GM19351 (cell line): ENCODE results near the gene EPB41L4B.
"Not testable (repeated sequence)": the region's sequence is repeated elsewhere in the genome, so short reads cannot be mapped to it uniquely, and the experiment has no call there.

Experiments
- ATAC-seq: cut with Tn5 transposase; IDR thresholded peaks from one replicate; pipeline ENCODE4 v1.9.1; 2021; ENCODE audit warnings: mild to moderate bottlenecking, moderate library complexity; ENCODE audit not compliant: unreplicated experiment

The EPB41L4B gene

DNA sequence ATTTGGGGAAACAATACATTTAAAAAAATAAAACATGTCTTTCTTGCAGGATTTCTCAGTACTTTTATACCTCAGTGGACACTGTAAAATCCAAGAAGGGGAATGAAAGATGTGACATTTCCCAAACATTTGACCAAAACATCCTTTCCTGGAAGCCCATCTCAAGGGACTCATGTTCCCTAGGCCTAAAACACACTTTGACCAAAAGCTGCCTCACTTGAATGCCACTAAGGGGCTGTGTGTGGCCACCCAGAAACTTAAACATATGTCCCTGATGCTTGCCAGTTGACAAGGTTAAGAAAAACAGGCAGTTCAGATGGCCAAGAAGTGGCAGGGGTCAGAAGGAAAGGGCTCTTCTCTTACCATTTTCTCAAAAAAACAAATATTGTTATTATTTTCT lies 73.6 kb downstream of the EPB41L4B start:
- no peak for ATAC-seq

GRCh38 chr9:109246533-109246932 lies 74.3 kb downstream of the EPB41L4B start:
- ATAC-seq = no peak

GRCh38 chr9:109245310-109245897 lies 75.5 kb downstream of the EPB41L4B start:
- no peak for ATAC-seq

DNA sequence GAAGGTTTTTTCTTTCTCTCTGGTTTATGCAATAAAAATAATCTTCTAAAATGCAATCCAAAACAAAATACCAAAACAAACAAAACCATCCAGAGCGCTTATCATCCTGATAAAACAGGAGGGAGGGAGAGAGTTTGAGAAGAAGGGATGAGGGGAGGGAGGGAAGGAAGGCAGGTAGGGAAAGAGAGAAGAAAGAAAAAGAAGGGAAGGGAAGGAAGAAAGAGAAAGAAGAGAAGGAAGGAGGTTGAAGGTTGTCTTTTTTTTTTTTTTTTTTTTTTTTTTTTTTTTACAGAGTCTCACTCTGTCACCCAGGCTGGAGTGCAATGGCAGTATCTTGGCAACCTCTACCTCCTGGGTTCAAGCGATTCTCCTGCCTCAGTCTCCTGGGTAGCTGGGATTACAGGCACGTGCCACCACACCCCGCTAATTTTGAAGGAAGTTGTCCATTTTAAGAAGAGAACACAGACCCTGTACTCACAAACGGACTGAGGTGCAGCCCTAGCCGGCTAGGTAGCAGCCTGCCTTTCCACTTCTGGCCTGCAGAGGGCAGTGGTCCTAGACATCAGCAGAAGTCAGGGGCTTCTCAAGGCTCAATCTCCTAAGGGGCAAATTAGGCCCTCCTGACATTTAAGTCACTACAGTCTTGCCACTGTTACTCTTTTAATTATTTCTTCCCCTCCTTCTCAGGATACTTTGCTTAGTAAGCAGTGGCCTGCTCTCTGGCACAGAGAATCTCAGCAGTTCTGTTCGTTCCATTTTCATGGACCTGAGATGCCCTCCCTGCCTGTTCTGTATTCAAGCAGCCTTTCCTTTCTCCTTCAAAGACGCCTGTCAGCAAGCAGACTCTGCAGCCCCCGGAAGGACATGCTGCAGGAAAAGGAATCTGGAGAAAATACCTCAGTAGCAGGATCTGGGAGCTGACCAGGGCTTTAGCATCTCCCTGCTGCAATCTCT lies 76.4 kb downstream of the EPB41L4B start:
- ATAC-seq = peak; percentile 94

- no peak for ATAC-seq
Observed at GRCh38 chr9:109242741-109243140, 78.1 kb downstream of the EPB41L4B start.

DNA sequence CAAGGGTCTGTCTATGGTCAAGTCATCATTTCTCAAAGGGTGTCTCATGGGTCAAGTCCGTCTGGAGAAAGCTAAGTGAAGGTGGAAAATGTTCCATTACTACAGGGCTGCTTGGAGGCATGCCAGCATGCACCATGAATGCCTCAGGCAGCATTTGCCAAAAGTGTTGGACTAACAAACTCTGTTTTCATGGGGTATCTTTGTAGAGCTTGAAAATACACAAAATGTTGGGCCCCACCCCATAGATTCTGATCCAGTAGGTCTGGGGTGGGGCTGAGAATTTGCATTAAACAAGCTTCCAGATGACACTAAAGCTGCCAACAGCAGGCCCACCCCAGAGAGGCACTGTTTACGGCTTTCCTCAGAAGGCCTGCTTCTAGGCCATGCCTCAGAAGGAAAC lies 78.8 kb downstream of the EPB41L4B start:
- ATAC-seq = no peak

GRCh38 chr9:109241207-109241606 lies 79.7 kb downstream of the EPB41L4B start:
- no peak for ATAC-seq

- ATAC-seq = no peak
Observed at GRCh38 chr9:109239240-109239639, 81.6 kb downstream of the EPB41L4B start.

- no peak for ATAC-seq
Observed at GRCh38 chr9:109238655-109239054, 82.2 kb downstream of the EPB41L4B start.

GRCh38 chr9:109238125-109238524 lies 82.7 kb downstream of the EPB41L4B start:
- peak; percentile 81 for ATAC-seq

DNA sequence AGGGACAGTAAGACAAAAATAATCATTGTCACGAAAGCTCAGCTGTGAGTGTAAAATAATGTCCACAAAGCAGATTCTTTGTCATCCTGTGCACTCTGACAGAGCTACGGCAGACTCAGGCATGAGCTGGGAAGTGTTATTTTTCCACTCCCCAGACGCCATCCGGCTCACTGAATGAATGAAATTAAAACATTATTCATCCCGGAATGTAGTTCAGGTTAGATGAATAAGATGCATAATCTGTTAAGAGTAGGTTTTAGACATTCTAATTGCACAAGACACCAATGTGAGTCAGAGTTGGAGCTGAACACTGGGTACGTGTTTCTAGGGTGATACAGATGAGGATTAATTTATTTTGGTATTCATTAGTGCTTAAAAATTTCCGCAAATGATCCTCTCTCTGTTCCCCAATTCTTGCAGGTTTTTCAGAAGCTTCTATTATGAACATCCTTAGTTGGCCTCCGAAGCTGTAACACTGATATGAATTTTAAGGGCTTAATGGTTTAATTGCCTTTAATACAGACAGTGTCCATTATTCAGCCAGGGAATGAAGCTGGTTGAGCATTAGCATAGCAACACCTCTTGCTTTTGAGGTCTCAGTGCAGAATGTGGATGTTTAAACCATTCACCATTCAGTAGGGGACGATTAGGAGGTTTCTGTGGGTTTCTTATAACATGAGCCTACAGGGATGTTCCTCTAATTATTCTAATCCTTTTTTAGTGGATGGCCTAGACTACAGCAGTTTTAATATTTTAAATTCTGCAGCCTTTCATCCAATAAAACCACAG lies 88.2 kb downstream of the EPB41L4B start:
- no peak for ATAC-seq

DNA sequence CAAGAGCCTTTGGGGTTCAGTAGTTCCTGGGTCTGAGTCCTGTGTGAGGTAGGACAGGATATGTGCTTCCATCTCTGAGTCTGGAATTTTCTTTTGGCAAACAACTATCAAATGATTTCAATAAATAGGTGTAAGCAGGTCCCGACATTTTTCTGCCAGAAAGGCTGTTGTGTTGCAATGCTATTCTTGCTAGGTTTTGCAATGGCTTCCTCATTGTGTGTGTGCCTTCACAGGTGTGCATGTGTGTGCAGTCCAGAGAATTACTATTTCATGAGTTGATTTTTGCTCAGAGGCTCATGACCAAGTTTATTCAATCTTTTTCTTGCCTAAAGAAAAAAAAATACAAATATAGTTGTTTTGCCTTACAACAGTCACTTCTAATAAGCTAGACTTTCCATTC lies 89.3 kb downstream of the EPB41L4B start:
- ATAC-seq = no peak

GRCh38 chr9:109230277-109230676 lies 90.6 kb downstream of the EPB41L4B start:
- no peak for ATAC-seq

- no peak for ATAC-seq
Observed at GRCh38 chr9:109229682-109230081, 91.2 kb downstream of the EPB41L4B start.

DNA sequence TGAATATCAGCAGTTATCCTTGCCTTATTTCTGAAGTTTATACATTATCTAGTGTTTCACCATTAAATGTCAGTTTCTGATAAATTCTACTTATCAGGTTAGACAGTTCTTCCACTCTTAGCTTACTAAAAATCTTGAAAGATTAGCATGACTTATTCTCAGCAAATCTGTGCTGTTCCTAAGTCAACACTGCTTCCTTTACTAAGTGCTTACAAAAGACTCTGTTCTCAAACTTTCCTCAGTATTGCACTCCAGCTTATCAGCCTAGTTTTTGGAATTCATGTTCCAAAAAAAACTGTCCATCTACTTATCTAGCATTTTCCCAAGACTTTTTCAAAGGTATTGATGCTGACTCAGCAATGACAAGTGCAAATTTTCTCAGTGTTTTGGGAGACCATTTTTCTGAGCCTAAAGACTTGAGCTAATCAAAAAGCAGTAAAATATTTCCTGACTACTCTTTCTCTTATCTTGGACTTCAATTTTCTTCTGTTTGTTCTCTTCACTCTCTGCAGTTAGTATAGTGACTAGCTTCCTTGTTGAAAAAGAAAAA lies 92.7 kb downstream of the EPB41L4B start:
- ATAC-seq = no peak

- ATAC-seq = no peak
Observed at GRCh38 chr9:109225629-109226028, 95.2 kb downstream of the EPB41L4B start.

GRCh38 chr9:109224751-109225150 lies 96.1 kb downstream of the EPB41L4B start:
- no peak for ATAC-seq

- ATAC-seq = not testable (repeated sequence)
Observed at GRCh38 chr9:109218242-109218641, 102.6 kb downstream of the EPB41L4B start.

GRCh38 chr9:109214414-109214813 lies 106.4 kb downstream of the EPB41L4B start:
- ATAC-seq = no peak

GRCh38 chr9:109213285-109214121 lies 107.4 kb downstream of the EPB41L4B start:
- no peak for ATAC-seq
